Upper lobe of right lung (tissue), 1 donor: ENCODE results near the gene TMEM150B. TPM values are rescaled to one million over a fixed set of nuclear protein-coding genes. Genes with fewer than 3 reads are reported as not detected.

ENCODE experiments used
- ATAC-seq: fragments of 200-7000 bp; cut with Tn5 transposase; one replicate; pipeline ENCODE4 v1.9.1; 2020; ENCODE audit warnings: mild to moderate bottlenecking, moderate library complexity
- DNase-seq: peaks from one replicate; pipeline ENCODE4 v3.0.0-alpha.2; 2020
- H3K27ac ChIP-seq: fragments of 200-600 bp; one replicate; pipeline ENCODE4 v1.8.0; 2022
- H3K27me3 ChIP-seq: fragments of 200-600 bp; one replicate; pipeline ENCODE4 v1.8.0; 2022; ENCODE audit warnings: mild to moderate bottlenecking
- H3K36me3 ChIP-seq: fragments of 200-600 bp; one replicate; pipeline ENCODE4 v1.8.0; 2022
- H3K4me1 ChIP-seq: fragments of 200-600 bp; one replicate; pipeline ENCODE4 v1.8.0; 2022
- H3K4me3 ChIP-seq: fragments of 200-600 bp; one replicate; pipeline ENCODE4 v1.8.0; 2022; ENCODE audit warnings: mild to moderate bottlenecking
- H3K9me3 ChIP-seq: fragments of 200-600 bp; one replicate; pipeline ENCODE4 v1.8.0; 2022
- intact Hi-C: fragments of 100-400 bp; cut with DNase I; formaldehyde crosslinking; loops from one replicate; pipeline ENCODE4 v1.11.0; 2022
- total RNA-seq: library from RNA; stranded (reverse); fragmentation: NEBNext Ultra II Directional; extraction: Animal tissue kit (Norgen Biotek cat#: 25700); gene quantifications from one replicate; pipeline ENCODE4 v1.2.1, GENCODE V29; 2021
- TF ChIP-seq, protein P1 (sequence below): fragments of 200-600 bp; IDR thresholded peaks from one replicate; pipeline ENCODE4 v1.8.0; 2022; ENCODE audit warnings: antibody characterized with exemption
- donor health status: DM: no; HTN: yes; CAD: no; lungs with severe emphysema.

TMEM150B gene
- total RNA-seq, 1 donor from 2014 or later = 23.9 TPM

DNA sequence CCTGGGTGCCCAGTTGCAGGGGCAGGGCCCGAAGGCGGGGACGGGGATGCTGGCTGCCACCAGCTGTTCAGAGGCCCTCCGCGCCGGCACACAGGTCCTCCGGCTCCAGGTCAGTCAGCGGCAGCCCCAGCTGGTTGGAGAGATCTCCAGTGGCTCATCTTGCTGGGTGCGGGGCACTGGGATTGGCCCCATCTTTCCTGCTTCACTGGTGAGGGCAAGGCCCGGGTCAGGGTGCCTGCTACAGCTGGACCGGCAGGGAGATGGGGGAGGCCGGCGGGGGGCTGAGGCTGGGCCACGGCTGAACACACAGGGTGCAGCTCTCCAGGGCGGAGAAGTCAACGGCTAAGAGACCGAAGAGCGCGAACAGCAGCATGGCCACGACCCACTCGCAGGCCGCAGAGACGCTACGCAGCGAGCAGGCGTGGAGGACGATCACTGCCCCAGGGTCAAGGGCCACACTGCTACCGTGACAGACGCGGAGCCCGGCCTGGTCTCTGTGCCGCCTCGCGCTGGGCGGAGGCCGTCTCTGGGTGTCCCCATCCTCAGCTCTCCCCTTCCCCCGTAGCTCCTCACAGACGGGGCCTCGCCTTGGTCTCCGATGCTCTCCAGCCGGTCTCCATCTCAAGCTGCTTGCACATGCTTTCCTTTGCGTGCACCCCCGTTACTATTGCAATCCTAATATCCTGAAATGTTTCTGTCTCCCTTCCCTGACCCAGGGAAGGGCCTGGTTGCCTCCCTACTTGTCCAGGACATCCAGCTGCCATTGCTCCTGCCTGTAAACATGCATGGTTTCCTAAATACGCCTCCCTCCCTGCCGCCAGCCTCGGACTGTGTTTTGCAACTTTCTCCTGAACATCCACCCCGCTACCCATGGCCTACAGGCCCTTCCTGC is 12.3 kb downstream of the TMEM150B start:
- TF ChIP-seq, protein P1, sequence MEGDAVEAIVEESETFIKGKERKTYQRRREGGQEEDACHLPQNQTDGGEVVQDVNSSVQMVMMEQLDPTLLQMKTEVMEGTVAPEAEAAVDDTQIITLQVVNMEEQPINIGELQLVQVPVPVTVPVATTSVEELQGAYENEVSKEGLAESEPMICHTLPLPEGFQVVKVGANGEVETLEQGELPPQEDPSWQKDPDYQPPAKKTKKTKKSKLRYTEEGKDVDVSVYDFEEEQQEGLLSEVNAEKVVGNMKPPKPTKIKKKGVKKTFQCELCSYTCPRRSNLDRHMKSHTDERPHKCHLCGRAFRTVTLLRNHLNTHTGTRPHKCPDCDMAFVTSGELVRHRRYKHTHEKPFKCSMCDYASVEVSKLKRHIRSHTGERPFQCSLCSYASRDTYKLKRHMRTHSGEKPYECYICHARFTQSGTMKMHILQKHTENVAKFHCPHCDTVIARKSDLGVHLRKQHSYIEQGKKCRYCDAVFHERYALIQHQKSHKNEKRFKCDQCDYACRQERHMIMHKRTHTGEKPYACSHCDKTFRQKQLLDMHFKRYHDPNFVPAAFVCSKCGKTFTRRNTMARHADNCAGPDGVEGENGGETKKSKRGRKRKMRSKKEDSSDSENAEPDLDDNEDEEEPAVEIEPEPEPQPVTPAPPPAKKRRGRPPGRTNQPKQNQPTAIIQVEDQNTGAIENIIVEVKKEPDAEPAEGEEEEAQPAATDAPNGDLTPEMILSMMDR = no peak
- intact Hi-C loops = no loop called here
- peak; percentile 24 for ATAC-seq

GRCh38 chr19:55311797-55312196 is 13.3 kb downstream of the TMEM150B start:
- Histone ChIP-seq H3K4me3 (no peak overlapping the region), H3K27ac (no peak overlapping the region), H3K36me3 (no peaks in the 10 kb centered on the region), H3K27me3 (no peaks in the 10 kb centered on the region), H3K4me1 (no peaks in the 10 kb centered on the region), H3K9me3 (no peaks in the 10 kb centered on the region)
- DNase-seq (no peak), ATAC-seq (no peak)
- TF ChIP-seq, protein P1 = no peak
- intact Hi-C loops = no loop called here

More for the DNA sequence above, 12.3 kb downstream of the TMEM150B start:
- Histone ChIP-seq H3K36me3 (no peaks in the 10 kb centered on the region), H3K27ac (no peak overlapping the region), H3K4me3 (no peak overlapping the region), H3K9me3 (no peaks in the 10 kb centered on the region), H3K27me3 (no peaks in the 10 kb centered on the region), H3K4me1 (no peaks in the 10 kb centered on the region)
- DNase-seq = no peak

DNA sequence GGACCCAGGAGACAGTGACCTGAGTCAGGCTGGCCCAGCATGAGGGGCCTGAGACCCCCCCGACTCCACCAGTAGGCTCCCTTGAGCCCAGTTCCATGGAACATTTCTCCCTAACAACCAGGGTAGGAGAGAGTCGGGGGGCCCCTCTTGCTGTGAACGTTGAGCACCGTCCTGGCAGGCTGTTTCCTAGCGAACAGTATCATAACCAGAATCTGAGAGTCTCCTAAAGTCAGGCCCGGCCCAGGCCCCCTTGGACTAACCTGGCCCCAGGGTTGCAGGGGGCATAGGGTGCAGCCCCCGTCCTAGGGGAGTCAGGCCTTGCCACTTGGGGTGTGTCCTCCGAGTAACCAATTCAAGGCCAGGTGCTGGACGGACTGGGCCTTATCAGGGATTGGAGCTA is 13.7 kb downstream of the TMEM150B start:
- Histone ChIP-seq H3K27me3 (no peaks in the 10 kb centered on the region), H3K9me3 (no peaks in the 10 kb centered on the region), H3K36me3 (no peaks in the 10 kb centered on the region), H3K4me1 (no peaks in the 10 kb centered on the region), H3K27ac (no peak overlapping the region), H3K4me3 (no peak overlapping the region)
- DNase-seq (no peak), ATAC-seq (no peak)
- intact Hi-C loops = no loop called here
- TF ChIP-seq, protein P1 = no peak

DNA sequence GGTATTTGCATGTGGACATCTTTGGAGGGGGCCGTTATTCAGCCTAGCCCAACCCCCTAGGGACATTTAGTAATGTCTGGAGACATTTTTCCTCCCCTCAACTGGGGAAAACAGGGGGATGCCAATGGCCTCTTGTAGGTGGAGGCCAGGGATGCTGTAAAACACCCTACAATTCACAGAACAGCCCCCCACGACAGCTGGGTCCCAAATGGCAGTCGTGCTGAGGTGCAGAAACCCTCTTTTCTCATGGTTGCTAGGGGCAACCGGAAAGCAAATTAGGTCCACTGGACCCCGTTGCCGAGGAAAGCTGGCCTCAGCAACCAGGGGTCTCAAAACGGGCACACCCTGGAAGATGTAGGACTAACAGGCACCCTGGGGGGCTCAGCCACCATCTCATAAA is 14.6 kb downstream of the TMEM150B start:
- ATAC-seq = no peak
- H3K4me3 ChIP-seq = no peak overlapping the region
- no peaks in the 10 kb centered on the region for H3K9me3 ChIP-seq
- TF ChIP-seq, protein P1 = no peak
- intact Hi-C loops = no loop called here
- H3K27ac ChIP-seq = no peak overlapping the region
- DNase-seq = no peak
- no peaks in the 10 kb centered on the region for H3K27me3 ChIP-seq
- H3K4me1 ChIP-seq = no peaks in the 10 kb centered on the region
- no peaks in the 10 kb centered on the region for H3K36me3 ChIP-seq

DNA sequence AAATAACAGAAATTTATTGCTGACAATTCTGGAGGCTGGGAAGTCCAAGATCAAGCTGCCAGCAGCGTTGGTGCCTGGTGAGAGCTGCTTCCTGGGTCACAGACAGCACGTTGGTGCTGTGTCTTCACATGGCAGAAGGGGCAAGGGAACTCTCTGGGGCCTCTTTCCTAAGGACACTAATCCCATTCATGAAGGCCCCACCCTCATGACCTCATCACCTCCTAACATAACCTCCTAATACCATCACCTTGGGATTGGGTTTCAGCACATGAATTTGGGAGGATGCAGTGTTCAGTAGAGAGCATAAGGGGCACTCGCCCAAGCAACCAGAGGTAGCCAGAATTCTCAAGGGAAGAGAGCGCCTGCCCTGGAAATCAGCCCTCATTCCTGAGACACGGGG is 15.7 kb downstream of the TMEM150B start:
- ATAC-seq (no peak), DNase-seq (no peak)
- H3K27me3 ChIP-seq = no peaks in the 10 kb centered on the region
- TF ChIP-seq, protein P1 = no peak
- H3K4me3 ChIP-seq = no peak overlapping the region
- no peaks in the 10 kb centered on the region for H3K9me3 ChIP-seq
- intact Hi-C loops = no loop called here
- no peaks in the 10 kb centered on the region for H3K36me3 ChIP-seq
- H3K4me1 ChIP-seq = no peaks in the 10 kb centered on the region
- H3K27ac ChIP-seq = no peak overlapping the region
